Measurements from ENCODE around the gene BAIAP2.
A peak's percentile ranks its signal among the peaks of the same experiment; 100 is the strongest.

BAIAP2 gene

GRCh38 chr17:81128774-81129173 is 93.8 kb downstream of the BAIAP2 start:
- DNase-seq: no peak

- DNase-seq: no peak
These were observed 94.3 kb downstream of the BAIAP2 start for GRCh38 chr17:81129289-81129688.

DNA sequence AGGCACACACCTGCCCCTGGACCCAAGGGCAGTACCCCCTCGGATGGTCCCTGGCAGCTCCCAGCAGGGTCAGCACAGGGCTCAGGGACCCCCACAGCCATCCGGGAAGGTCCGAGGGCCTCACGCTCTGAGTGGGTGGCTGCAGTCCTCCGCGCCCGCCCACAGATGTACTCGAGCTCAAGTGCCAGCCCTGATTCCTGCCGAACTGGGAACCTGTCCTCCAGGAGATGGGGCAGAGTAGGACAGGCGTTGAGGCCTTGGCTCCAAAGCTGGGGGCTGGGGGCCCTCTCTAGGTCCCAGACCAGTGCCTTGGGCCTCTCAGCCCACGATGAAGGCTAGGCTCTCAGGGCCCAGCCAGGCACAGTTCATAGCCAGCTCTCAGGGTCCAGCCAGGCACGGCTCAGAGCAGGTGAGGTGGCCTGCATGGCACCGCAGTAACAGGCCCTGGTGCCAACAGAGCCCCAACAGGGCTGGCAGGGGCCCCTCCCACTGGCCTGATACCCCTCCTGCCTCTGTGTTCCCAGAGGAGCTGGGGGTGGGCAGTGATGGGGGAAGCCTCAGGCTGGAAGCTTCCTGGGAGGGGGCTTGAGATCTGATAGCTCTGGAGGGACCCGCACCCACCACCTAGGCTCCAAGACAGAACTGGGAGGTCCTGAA is 94.9 kb downstream of the BAIAP2 start:
- DNase-seq: no peak

DNA sequence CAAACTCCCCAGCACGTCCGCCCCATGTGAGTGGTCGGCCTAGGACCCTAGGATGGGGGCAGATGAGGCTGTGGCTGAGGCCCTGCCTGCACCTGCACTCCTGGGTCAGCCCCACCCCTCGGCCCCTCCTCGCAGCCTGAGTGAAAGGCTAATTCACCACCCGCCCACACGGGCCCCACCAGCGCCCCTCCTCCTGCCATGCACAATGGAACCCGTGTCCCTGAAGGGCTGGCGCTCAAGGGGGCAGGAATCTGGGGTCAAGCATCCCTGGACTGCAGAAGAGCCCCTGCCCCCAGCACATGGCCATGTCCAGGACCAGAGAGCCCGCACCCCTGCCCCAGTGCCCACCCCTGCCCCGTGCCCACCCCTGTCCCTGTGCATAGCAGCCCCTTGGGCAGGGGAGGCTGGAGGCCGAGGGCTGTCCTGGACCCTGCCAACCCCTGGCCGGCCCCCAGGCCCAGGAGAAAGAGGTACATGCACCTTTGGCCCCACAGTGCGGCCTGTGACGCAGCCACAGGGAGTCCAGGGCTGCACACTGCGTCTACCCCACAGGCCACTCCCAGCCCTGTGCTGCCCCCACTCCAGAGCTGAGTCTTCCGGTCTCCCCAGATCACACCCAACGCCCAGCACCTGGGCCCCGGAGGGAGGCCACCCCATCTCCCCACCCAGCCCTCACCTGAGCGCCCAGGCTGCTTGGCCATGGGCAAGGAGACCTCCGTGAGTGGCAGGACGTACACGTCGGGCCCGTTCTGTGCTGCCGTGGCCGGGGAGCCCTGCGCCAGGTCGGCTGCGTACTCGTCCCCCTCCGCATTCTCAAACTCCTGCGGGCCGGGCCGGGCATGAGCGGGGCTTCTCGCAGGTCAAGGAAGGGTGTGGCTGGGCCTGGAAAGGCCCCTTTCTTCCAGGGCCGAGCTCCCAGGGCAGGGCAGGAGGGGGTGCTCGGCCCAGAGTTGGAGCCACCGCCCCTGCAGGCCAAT is 95.7 kb downstream of the BAIAP2 start:
- no peak for DNase-seq

DNA sequence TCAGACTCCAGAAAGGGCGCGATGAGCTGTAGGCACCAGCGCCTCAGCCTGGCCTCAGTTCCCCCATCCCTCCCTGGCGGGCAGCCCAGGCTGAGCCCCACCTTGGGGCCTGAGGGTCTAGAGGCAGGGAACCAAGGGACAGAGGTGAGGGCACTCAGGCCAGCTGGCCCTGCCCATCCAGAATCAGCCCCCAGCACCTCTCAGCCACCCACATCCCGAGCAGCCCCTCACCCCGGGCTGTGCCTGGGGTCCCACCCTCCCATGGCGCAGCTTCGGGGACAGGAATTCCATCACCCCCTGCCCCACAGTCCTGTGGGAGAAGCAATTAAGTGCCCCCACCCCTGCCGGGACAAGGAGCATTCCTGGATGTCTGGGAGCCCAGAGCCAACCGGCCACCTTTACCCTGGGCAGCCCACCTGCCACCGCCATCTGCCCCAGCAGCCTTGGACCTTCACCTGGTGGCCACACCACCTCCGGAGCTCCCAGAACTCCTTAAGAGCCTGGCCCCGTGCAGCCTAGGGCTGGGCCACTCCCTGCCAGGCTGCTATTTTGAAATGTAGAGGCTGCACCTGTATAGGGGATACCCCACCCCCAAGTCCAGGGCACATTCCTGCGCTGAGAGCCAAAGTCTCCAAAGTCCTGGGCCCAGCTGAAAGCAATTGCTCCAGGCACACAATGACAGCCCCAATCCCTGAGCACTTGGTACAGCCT is 96.7 kb downstream of the BAIAP2 start:
- DNase-seq: no peak

DNA sequence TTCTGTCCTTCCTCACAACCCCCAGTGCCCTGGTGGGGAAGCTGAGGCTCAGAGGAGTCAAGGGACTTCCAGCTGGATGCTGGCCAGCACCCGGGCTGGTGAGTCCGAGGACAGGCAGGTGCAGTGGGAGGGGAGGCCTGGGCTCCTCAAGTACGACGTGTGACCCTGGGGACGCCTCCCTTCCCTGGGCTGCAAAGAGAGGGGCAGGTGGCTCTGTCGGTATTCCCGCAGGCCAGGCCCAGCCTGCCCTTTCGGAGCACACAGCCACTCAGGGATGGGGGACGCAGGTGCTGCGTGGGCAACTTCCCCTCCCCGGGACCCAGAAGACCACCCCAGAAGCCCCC is 97.2 kb downstream of the BAIAP2 start:
- no peak for DNase-seq

- no peak for DNase-seq
These were observed 98.1 kb downstream of the BAIAP2 start for GRCh38 chr17:81132770-81133723.

DNA sequence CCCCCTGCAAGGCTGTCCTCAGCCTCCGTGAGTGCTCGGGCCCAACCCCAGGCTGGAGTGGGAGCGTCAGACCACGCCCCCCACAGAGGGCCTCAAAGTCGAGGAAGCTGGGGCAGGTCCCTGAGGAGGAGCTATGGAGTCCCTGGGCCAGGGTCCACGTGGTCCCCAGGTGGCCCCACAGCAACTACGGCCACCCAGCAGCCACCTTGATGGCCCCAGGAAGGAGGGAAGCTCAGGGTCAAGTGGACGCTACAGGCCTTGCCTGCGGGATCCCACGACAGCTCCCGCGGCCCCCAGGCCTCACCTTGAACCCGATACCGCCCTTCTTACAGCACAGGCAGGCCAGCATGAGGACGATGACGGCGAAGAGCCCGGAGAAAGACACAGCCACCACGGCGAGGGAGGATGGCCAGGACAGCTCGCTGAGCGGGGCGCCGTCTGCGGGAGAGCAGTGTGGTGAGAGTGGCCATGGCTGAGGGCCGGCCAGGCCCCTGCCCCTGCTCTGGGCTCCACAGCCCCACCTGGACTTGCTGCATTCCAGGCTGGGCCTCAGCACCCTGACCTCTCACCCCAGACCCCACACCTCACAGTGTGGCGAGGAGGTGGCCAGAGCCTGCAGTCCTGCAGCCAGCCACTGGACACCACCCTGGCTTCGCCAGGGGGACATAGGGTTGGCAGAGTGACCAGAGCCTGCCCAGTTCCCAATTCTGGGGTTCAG is 99.3 kb downstream of the BAIAP2 start:
- DNase-seq: no peak

DNA sequence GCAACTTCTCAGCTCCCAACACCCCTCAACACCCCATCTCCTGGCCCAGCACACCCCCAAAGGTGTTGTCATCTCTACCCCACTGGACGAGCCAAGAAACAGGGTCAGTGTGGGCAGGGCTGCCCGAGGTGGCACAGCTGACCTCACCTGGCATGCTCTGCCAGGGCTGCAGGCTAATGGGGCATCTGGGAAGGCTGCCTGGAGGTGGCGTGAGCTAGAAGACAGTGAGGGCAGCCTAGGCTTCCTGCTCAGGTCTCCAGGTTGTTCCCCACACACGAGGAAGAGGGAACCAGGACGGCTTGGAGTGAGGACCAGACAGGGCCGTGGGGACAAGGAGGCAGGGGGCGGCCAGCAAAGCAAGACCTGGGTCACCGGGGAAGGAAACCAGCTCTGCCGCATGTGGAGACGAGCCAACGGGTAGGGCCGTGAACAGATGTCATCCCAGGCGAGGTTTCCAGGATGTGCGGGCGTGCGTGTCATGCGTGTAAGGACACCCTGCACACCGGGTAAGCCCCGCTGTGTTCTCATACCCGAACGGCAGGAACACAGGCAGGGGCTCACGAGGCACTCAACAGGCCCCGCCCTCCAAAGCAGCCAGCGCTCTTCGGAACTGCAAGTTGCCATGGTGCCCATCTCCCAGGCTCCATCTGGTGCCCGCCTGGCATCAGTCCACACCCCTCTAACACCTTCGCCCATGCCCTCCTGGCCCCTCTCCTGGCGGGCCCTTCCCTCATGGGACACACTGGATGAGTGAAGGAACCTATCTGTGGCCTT is 100.7 kb downstream of the BAIAP2 start:
- no peak for DNase-seq

GRCh38 chr17:81136366-81136765 is 101.4 kb downstream of the BAIAP2 start:
- no peak for DNase-seq

DNA sequence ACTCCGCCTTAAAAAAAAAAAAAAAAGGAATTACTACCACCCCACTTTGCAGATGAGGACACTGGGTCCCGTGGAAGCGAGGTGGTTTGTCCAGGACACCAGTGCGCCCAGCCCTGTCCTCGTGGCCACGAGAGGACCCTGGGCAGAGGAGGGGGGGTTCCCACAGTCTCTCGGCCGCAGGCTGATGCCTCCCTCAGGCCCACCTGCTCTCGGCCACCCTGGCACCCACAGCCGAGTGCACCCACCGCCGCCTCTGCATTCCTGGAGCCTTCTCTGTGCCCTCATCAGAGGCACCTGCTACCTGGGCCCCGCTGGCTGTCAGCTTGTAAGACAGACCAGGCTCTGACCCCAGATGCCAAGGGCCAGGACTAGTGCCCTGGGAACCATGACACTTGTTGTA is 102.3 kb downstream of the BAIAP2 start:
- DNase-seq: no peak

DNA sequence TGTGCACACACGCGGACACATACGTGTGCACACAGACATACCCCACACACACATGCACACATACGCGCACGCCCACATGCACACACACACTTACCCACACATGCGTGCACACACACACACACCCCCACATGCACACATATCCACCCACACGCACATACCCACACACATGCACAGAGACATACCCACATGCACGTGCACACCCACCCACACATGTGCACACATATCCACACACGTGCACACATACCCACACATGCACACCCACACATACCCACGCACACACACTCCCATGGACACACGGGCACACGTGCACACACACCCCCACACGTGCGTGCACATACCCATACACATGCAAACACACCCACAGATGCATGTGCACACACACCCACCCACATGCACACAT is 103.1 kb downstream of the BAIAP2 start:
- no peak for DNase-seq

DNA sequence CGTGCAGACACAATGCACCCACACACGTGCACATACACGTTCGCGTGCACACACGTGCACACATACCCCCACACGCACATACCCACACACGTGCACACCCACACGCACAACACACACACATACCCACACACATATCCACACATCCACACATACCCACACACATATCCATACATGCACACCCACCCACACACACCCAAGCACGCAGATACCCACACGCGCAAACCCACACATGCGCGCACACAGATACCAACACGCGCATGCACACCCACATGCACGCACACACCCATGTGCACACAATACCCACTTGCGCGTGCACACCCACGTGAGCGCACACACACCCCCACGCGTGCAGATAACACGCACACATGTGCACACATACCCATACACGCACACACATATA is 103.5 kb downstream of the BAIAP2 start:
- no peak for DNase-seq

- DNase-seq: no peak
These were observed 104.5 kb downstream of the BAIAP2 start for GRCh38 chr17:81139428-81139827.

- no peak for DNase-seq
These were observed 105.1 kb downstream of the BAIAP2 start for GRCh38 chr17:81140018-81140417.

- no peak for DNase-seq
These were observed 105.7 kb downstream of the BAIAP2 start for GRCh38 chr17:81140695-81141094.

DNA sequence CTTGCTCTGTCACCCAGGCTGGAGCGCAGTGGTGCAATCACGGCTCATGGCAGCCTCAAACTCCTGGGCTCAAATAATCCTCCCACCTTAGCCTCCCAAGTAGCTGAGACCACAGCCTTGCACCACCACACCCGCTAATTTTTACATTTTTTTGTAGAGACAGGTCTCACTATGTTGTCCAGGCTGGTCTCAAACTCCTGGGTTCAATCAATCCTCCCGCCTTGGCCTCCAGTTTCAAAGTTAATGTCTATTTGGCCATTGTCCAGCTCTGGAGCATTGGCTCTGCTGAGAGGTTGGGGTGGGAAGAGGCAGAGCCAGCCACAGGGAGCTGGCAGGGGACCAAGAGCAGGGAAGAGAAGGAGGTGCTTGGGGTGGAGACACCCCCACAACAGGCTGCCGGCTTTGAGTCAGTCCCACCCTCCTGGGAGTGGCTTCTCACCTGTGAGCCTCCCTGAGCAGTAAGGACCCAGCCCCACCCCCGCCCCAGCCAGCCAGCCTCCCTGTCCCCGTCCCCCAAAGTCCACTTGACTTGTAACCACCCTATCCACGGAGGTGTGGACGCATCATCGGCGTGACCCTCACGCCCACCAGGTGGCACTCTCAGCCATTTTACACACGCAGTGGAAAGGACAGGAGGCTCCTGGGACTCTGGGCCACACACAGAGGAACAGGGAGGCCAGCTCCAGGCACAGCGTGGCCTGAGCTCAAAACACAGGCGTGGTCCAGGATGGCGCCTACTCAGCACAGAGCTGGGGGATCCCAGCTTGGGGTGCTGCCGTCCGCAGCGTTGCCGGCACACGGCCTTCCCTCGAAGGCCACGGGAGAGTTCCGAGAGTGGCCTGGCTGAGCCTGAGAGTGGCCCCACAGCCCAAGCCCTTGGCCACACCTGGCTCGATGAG is 107.6 kb downstream of the BAIAP2 start:
- DNase-seq: peak; percentile 68

- no peak for DNase-seq
These were observed 108.2 kb downstream of the BAIAP2 start for GRCh38 chr17:81143200-81143527.

- no peak for DNase-seq
These were observed 108.9 kb downstream of the BAIAP2 start for GRCh38 chr17:81143717-81144422.

DNA sequence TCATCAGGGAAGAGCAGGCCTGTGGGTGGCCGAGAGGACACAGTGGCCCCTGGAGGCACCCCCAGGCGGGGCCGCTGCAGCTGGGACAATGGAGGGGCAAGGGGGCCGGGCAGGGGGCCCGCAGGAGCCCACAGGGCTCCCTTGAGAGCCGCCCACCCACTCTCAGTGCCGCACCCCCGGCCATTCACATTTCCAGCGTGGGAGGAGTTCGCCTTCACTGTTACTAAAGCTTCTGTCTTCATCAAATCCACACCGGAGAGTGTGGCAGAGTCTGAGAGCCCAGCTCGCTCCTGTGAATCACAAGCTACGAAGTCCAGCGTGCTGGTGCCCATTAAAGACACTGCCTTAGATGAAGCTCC is 109.5 kb downstream of the BAIAP2 start:
- DNase-seq: no peak
